ENCODE measurements around the gene SPPL2B. TPM values are rescaled to one million over a fixed set of nuclear protein-coding genes. Genes with fewer than 3 reads are reported as not detected.

The SPPL2B gene
- total and polyA plus RNA-seq, 4 donors = 9.5 to 34.6 (median 21.4) TPM

DNA sequence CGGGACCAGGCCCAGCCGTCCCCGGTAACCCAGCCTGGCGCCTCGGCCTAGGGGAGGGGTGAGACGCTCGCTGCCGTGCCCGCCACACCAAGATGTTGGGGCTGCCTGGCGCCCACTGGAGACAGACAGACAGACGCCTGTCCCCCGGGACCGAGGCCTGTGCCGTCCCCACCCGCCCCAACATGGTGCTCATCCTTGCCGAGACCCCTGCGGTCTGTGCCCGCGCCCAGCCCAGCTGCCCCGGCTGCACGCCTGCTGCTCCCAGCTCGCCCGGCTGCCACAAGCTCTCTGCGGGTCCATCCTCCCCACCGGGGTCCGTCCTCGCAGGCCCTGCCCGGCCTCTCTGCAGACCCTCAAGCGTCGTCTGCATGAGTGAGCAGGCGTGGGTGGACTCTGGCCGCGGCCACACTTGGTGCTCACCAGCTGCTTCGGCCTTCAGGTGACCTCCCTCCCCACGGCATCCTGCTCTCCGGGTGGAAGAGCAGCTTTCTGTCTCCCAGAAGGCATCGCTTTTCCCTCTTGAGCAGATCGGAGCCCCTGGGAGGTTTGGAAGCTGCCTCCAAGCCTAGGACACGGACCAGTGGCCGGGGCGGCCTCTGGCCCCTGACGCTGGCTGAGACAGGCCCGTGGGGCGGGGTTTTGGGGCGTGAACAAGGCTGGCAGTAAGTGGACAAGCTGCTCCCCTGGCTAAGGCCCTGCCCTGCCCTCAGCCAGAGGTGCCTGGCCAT lies 24.8 kb downstream of the SPPL2B start (continued):
- TF ChIP-seq CTCF (IDR thresholded peaks at IDR 0.05; ENCODE audit: low read depth, low read length, missing input control) = no peak
- no peak for TF ChIP-seq RXRA (IDR thresholded peaks at IDR 0.05)

DNA sequence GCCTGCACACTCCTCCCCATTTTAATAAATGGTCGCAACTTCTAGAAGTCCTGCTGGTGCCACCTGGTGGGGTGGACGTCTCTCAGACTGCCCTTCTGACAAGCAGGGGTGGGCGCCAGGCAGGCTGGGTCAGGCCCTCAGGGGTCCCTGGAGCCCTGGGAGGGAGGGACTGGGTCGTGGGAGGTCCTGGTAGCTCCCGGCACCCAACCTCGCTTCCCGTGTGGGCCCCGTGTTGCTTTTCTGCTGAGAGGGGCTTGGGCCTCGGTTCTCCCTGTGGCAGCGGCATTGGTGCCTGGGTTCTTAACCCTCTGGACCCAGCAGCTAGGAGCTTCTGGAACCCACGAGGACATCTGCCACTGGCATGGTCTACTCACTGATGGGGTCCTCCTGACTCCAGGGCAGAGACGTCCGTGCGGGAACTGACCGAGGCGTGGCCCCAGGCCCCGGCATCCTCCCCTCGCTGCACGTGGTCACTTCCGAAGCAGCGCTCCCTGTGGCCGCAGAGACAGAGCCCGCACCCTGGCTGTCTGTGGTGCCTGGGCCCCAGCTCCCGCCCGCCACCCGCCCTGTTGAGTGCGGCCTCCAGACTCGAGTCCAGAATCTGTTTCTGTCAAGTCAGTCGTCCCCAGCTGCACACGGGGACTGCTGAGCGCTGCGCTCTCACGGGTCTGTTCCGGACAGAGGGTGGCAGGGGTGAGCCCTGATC lies 25.6 kb downstream of the SPPL2B start:
- Histone ChIP-seq H3K9me3 (ENCODE audit: control insufficient read depth in 4 of 4, low read length in 3 of 4) (no peaks in the 10 kb centered on the region), H3K27ac (ENCODE audit: low read depth in 1 of 2, low read length in 2 of 2) (no peak overlapping the region), H3K4me1 (ENCODE audit: control insufficient read depth in 4 of 4, insufficient read depth in 4 of 4, low read length in 3 of 4) (no peaks in the 10 kb centered on the region), H3K27me3 (ENCODE audit: control insufficient read depth in 4 of 4, insufficient read depth in 4 of 4, low read length in 3 of 4) (no peaks in the 10 kb centered on the region), H3K4me3 (ENCODE audit: low read depth in 1 of 3, low read length in 3 of 3) (no peak overlapping the region), H3K9ac (ENCODE audit: low read depth in 1 of 2, low read length in 2 of 2) (no peak overlapping the region), H3K36me3 (ENCODE audit: control insufficient read depth in 4 of 4, insufficient read depth in 3 of 4, low read depth in 1 of 4, low read length in 3 of 4) (peaks cover 0 to 24% (median 14%) of the 10 kb centered on the region in 4 donors)
- 95% methylated on average over 34 of the region's 34 CpGs for WGBS
- TF ChIP-seq RAD21 (IDR thresholded peaks at IDR 0.05) (no peak), SP1 (IDR thresholded peaks at IDR 0.05) (no peak), FOXA1 (IDR thresholded peaks at IDR 0.05) (no peak), HNF4A (conservative IDR thresholded peaks at IDR 0.05) (no peak), MAX (IDR thresholded peaks at IDR 0.05) (no peak), CTCF (IDR thresholded peaks at IDR 0.05; ENCODE audit: low read depth, low read length, missing input control) (no peak), EGR1 (IDR thresholded peaks at IDR 0.05; ENCODE audit: low read depth in 2 of 2) (no peak), RXRA (IDR thresholded peaks at IDR 0.05) (no peak), GABPA (IDR thresholded peaks at IDR 0.05 in 1 of 2, conservative IDR thresholded peaks at IDR 0.05 in 1 of 2) (no peak), FOXA2 (IDR thresholded peaks at IDR 0.05) (no peak), HNF4G (IDR thresholded peaks at IDR 0.05) (no peak), JUND (IDR thresholded peaks at IDR 0.05) (no peak)
- TF ChIP-seq, protein P1, sequence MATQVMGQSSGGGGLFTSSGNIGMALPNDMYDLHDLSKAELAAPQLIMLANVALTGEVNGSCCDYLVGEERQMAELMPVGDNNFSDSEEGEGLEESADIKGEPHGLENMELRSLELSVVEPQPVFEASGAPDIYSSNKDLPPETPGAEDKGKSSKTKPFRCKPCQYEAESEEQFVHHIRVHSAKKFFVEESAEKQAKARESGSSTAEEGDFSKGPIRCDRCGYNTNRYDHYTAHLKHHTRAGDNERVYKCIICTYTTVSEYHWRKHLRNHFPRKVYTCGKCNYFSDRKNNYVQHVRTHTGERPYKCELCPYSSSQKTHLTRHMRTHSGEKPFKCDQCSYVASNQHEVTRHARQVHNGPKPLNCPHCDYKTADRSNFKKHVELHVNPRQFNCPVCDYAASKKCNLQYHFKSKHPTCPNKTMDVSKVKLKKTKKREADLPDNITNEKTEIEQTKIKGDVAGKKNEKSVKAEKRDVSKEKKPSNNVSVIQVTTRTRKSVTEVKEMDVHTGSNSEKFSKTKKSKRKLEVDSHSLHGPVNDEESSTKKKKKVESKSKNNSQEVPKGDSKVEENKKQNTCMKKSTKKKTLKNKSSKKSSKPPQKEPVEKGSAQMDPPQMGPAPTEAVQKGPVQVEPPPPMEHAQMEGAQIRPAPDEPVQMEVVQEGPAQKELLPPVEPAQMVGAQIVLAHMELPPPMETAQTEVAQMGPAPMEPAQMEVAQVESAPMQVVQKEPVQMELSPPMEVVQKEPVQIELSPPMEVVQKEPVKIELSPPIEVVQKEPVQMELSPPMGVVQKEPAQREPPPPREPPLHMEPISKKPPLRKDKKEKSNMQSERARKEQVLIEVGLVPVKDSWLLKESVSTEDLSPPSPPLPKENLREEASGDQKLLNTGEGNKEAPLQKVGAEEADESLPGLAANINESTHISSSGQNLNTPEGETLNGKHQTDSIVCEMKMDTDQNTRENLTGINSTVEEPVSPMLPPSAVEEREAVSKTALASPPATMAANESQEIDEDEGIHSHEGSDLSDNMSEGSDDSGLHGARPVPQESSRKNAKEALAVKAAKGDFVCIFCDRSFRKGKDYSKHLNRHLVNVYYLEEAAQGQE (IDR thresholded peaks at IDR 0.05) = no peak
- TF ChIP-seq, protein P2, sequence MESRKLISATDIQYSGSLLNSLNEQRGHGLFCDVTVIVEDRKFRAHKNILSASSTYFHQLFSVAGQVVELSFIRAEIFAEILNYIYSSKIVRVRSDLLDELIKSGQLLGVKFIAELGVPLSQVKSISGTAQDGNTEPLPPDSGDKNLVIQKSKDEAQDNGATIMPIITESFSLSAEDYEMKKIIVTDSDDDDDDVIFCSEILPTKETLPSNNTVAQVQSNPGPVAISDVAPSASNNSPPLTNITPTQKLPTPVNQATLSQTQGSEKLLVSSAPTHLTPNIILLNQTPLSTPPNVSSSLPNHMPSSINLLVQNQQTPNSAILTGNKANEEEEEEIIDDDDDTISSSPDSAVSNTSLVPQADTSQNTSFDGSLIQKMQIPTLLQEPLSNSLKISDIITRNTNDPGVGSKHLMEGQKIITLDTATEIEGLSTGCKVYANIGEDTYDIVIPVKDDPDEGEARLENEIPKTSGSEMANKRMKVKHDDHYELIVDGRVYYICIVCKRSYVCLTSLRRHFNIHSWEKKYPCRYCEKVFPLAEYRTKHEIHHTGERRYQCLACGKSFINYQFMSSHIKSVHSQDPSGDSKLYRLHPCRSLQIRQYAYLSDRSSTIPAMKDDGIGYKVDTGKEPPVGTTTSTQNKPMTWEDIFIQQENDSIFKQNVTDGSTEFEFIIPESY (IDR thresholded peaks at IDR 0.05) = no peak
- no peak for DNase-seq (ENCODE audit: low spot score)

Measured in liver (tissue), 9 donors.